ENCODE results near the gene PIGO. TPM values are rescaled to one million over a fixed set of nuclear protein-coding genes. Genes with fewer than 3 reads are reported as not detected.

PIGO gene
- total and polyA plus RNA-seq, 2 of the 4 experiments (the other 2 are of a cell fraction), result 9.3 to 18.2 TPM

- Histone ChIP-seq H3K79me1 (ENCODE audit: low read depth in 1 of 2, low read length in 2 of 2) (peaks cover 14 to 63% of the 10 kb centered on the region in 2 experiments; a peak in 3 of 4 replicates), H3K23ac (ENCODE audit: low read depth, low read length) (no peak overlapping the region), H4K91ac (ENCODE audit: insufficient read depth, low read depth, low read length) (no peak overlapping the region), H3K14ac (replicated peaks; ENCODE audit: low read depth, low read length) (no peak overlapping the region), H2BK15ac (ENCODE audit: low read depth, low read length) (no peak overlapping the region), H3K36me3 (ENCODE audit: control insufficient read depth, insufficient read depth, low read length) (no peaks in the 10 kb centered on the region; the same call in 1 of the 2 replicates), H3K4me2 (ENCODE audit: low read depth, low read length) (no peak overlapping the region), H3K9me3 (ENCODE audit: control insufficient read depth, insufficient read depth, low read length) (no peaks in the 10 kb centered on the region), H3K27me3 (ENCODE audit: control insufficient read depth, insufficient read depth, low read length) (no peaks in the 10 kb centered on the region), H2AK9ac (replicated peaks; ENCODE audit: low read depth, low read length, poor library complexity) (no peak overlapping the region), H2AK5ac (ENCODE audit: low read depth, low read length) (no peak overlapping the region), H3K4ac (ENCODE audit: low read depth, low read length) (no peak overlapping the region), H4K5ac (ENCODE audit: low read depth, low read length) (no peak overlapping the region), H2BK5ac (ENCODE audit: low read depth, low read length, poor library complexity, severe bottlenecking) (no peak overlapping the region), H4K8ac (ENCODE audit: low read depth in 2 of 2, low read length in 2 of 2) (no peak overlapping the region), H2BK120ac (ENCODE audit: low read depth, low read length) (no peak overlapping the region), H4K20me1 (ENCODE audit: insufficient read depth, low read length) (peaks cover 27% of the 10 kb centered on the region), H2AFZ (replicated peaks; ENCODE audit: low read length, poor library complexity) (no peak overlapping the region), H3K9me1 (ENCODE audit: insufficient read depth, low read length) (peaks cover 23% of the 10 kb centered on the region), H2BK20ac (ENCODE audit: low read depth, low read length) (no peak overlapping the region), H3K27ac (ENCODE audit: insufficient read depth, low read length) (no peak overlapping the region), H3K4me1 (ENCODE audit: control insufficient read depth, insufficient read depth, low read length) (peaks cover 15% of the 10 kb centered on the region), H3K9ac (ENCODE audit: low read depth, low read length) (no peak overlapping the region), H3K56ac (ENCODE audit: extremely low read depth, insufficient read depth, low read length) (no peak overlapping the region), H3K4me3 (ENCODE audit: insufficient read depth, low read depth, low read length) (no peak overlapping the region), H3K18ac (ENCODE audit: low read depth, low read length) (no peak overlapping the region)
- TF ChIP-seq SMC3 (IDR thresholded peaks at IDR 0.05; ENCODE audit: low read depth, low read length) (no peak), MAZ (IDR thresholded peaks at IDR 0.05; ENCODE audit: borderline replicate concordance, low read depth, low read length) (no peak), MAFK (IDR thresholded peaks at IDR 0.05; ENCODE audit: low read depth, low read length) (no peak), ELK1 (IDR thresholded peaks at IDR 0.05; ENCODE audit: borderline replicate concordance, low read depth, low read length) (no peak), CTCF (conservative IDR thresholded peaks at IDR 0.05; ENCODE audit: low read depth, low read length) (no peak), CHD1 (IDR thresholded peaks at IDR 0.05; ENCODE audit: low read depth, low read length) (no peak)
- ATAC-seq (ENCODE audit: low read depth) (no peak), DNase-seq (no peak)
- ChIA-PET POLR2A (ENCODE audit: unreplicated experiment) (no interaction called here), CTCF (no interaction called here)
- dilution Hi-C loops (cut with HindIII; ENCODE audit: low sequenced_read_pairs, unreplicated experiment) (no loop called here), in situ Hi-C loops (cut with MboI; ENCODE audit: low sequenced_read_pairs) (no loop called here), intact Hi-C loops (cut with micrococcal nuclease) (loop anchor here (10.0 kb wide), 1 partner anchor 310 kb away; no protein-coding TSS in a partner anchor)
- no TSS peak for BruUV-seq (replicated peaks)
- no CpG with 5 or more reads among the region's 8 CpGs for WGBS, 2 experiments (ENCODE audit: extremely low coverage in 2 of 2, insufficient read length in 1 of 2)
Observed at GRCh38 chr9:35074791-35075190, 21.6 kb downstream of the PIGO start.
